Measurements from ENCODE around the gene MECR.

MECR gene

GRCh38 chr1:29255134-29255666 is 24.5 kb upstream of the MECR start:
- no peak for DNase-seq

GRCh38 chr1:29254346-29254745 is 23.6 kb upstream of the MECR start:
- no peak for DNase-seq

DNA sequence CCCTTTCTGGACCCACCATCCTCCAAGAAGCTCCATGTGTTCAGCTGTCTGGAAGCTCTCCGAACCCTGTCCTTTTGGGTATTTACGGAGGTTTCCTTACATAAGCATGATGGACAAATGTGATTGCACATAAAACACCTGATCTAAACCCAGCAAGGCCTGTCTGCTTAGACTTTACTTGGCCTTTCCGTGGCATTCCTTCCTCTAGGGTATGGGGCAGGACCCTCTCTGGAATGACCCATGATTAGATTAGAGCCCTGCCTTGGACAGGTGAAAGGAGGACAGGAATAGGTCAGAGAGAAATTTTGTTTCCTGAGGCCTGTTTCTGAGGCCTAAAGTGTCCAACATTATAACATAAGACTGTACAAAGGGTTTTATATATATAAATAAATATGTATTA is 22.4 kb upstream of the MECR start:
- DNase-seq: no peak

- DNase-seq: no peak
Observed at GRCh38 chr1:29251164-29252124, 20.7 kb upstream of the MECR start.

GRCh38 chr1:29249951-29250581 is 19.3 kb upstream of the MECR start:
- no peak for DNase-seq

DNA sequence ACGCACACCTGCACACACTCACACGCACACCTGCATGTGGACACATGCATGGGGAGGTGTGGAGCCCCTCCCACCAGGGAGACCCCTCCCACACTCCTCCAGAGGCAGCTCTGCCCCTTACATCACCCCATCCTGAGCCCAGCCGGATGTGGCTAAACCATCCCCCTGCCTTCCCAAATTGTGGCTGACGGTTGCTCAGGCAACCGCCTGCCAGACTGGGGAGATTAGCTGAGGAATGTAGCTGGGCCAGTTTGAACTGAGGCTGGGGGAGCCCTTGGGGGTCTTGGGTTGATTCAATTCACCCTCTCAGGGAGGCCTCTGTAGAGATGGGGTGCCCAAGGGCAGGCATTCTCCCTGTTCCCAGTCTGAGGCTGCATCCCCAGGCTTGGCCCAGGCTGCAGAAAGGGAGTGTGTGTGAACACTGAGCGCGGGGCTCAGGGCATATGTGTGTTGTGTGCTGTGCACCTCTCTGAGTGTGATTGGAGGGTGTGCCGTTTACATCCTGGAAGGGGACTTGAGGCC is 18.5 kb upstream of the MECR start:
- DNase-seq: no peak

- DNase-seq: no peak
Observed at GRCh38 chr1:29248409-29248808, 17.7 kb upstream of the MECR start.

DNA sequence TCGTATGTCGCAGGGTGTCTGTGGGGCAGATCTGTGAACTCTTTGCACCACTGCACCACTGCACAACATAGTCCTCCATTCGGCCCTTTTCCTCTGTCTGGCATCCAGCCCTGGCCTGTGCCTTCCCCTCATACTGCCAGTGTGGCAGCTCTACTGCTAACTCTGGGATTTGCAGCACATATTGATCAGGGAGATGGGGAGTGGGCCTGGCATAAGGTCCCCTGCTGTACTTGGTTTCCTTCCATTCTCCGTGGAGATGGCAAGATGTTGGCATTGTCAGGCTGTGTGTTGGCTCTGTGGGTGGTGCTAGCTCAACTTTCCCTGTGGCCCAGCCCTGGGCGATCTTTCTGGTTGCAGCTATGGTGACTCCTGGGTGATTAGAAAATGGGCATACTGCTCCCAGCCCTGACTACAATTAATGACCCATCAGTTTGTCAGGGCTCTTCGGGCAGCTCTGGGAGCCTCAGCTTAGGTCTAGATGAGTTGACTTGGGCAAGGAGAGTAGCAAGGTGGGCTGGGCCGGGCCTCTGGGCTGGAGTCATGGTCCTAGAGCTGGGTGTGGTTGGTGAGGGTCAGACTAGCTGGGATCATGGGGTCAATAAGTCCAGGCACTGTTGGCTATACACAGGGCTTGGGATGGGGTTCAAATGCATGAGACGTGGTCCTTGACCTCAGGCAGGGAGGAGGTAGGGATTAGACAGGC is 17.0 kb upstream of the MECR start:
- no peak for DNase-seq

DNA sequence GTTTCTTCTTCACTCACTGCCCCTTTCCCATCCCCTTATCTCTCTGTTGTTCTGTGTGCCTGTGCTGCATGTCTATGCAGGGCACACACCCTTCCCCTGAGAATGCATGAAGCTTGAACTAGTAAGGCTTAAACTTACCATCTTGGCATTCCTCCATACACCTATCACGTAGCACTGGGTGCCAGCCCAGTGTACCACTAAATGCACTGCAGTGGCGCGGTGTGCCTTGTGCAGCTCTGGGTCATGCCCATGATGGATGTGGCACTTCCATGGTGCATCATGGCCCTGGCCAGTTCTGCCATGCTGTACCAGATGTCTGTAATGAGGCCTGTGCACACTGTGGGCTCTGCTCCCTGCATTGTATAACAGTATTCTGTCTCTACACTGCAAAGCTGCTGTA is 16.3 kb upstream of the MECR start:
- DNase-seq: no peak

DNA sequence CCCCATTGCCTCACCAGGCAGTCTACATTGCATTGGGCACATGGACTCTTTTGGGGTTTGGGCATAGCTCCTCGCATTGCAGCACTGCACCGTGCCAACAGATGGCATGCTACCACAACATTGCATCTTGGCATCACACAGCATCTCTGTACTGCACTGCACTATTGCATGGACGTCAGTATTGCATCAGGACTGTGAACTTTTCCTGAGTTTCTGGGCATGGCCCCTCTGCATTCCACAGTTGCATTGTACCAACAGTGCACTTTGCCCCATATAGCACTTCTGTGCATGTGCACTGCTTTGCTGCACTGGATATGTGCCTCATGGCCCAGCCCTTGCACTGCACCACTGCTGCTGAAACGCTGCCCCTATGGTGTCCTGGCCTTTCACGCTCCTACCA is 15.1 kb upstream of the MECR start:
- no peak for DNase-seq

- DNase-seq: no peak
Observed at GRCh38 chr1:29245261-29245660, 14.5 kb upstream of the MECR start.

DNA sequence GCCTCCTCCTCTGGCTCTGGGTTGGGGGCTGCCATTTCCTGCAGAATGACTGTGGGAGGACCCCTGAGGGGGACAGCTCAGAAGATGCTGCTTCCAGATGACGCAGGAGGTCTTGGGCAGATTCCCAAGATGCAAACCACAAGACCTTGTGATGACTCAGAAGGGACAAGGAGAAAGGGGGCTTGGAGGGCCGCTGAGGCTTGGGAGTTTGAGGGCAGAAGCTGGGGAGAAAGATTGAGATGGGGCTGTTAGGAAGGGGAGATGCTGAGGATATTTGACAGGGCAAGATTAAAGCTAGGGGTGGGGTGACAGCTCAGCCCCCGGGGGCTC is 13.1 kb upstream of the MECR start:
- DNase-seq: no peak

- no peak for DNase-seq
Observed at GRCh38 chr1:29243023-29243870, 12.5 kb upstream of the MECR start.

GRCh38 chr1:29240986-29241385 is 10.3 kb upstream of the MECR start:
- no peak for DNase-seq

- DNase-seq: no peak
Observed at GRCh38 chr1:29240400-29240837, 9.7 kb upstream of the MECR start.

DNA sequence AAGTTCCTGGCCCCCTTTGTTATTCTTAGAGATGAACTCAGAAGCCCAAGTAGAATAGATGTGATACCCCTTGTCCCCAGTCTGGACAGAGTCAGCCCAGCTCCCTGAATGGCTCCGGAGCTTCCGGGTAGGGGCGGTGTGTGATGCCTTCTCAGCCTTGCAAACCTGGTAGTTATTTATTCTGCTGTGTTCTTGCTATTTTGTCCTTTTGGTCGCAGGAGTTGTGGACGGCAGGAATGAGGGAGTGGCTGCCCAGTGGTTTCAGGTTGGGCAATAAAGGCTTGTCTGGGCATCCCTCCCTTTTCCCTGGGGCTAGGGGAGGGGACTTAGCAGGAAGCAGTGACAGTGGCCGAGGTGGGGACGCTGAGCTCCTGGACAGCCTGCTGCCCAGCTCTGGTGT is 8.4 kb upstream of the MECR start:
- no peak for DNase-seq

- no peak for DNase-seq
Observed at GRCh38 chr1:29238620-29239002, 7.9 kb upstream of the MECR start.

DNA sequence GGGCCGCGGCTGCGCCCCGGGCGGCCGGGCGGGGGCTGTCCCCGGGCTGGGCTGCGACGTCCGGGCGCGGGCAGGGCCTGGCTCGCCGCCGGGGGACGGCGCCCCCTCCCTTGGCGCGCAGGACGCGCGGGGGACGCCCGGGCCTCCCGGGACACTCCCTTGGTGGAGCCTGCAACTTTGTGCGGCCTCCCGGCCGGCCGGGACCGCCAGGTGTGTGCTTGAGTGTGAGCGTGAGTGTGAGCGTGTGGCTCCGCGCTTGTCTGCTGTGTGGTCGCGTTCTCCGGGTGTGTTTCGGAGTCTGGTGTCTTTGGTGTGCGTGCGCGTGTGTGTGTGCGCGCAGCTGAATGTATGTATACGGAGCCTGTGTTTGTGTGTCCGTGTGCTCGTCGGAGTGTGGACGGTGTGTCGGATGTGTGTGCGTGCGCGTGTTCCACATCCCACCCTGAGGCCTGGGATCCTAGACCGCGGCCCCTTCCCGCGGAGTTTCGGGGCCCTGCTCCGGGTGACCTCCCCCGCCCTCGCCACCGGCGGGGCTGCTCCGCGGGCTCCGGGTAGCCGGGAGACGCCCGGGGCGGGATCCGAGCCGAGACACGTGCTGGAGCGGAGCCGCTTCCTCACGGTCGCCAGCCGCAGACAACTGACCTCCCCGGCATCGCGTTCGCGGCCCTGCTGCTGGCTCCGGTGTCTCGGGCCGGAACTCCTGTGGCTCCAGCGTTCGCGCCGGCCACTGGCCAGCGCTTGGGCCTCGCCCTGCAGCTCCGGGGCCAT is 7.3 kb upstream of the MECR start:
- no peak for DNase-seq

- no peak for DNase-seq
Observed at GRCh38 chr1:29237129-29237821, 6.5 kb upstream of the MECR start.

DNA sequence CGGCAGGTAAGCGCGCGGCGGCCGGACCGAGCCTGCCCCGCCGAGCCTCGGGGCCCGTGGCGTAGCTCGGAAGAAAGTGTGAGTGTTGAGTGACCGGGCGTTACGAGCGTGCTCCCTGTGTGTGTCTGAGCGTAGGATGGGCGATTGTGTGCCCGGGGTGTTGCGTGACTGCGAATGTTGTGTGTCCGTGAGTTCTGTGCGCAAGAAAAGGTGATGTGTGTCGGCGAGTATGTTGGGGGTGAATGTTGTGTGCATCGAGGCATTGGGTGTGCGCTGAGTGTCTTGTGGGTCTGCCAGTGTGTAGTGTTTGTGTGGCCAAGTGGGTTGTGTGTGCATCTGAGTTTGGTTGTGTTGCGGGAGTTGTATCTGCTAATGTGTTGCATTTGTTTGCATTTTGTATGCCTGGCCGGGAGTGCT is 6.0 kb upstream of the MECR start:
- no peak for DNase-seq

All from activated CD4-positive, alpha-beta T cell treated with anti-CD3 and anti-CD28 coated beads, Interleukin-2, amount 50 U/mL, for 4 hours (primary cell).